Progenitor cell of endocrine pancreas (in vitro differentiated cells): ENCODE results near the gene FDX1. TPM values are rescaled to one million over a fixed set of nuclear protein-coding genes. Genes with fewer than 3 reads are reported as not detected.

Source experiments
- DNase-seq: peaks from one replicate; pipeline ENCODE4 v3.0.0; 2021; ENCODE audit warnings: low spot score; ENCODE audit not compliant: unreplicated experiment
- H3K27ac Mint-ChIP-seq: 2 replicates; pipeline ENCODE4 v1.8.0; 2021; ENCODE audit warnings: mild to moderate bottlenecking, moderate library complexity, mixed read lengths
- H3K27me3 Mint-ChIP-seq: 2 replicates; pipeline ENCODE4 v1.8.0; 2021; ENCODE audit warnings: mixed read lengths
- H3K36me3 Mint-ChIP-seq: 2 replicates; pipeline ENCODE4 v1.8.0; 2022; ENCODE audit warnings: mixed read lengths; ENCODE audit not compliant: insufficient read depth
- H3K4me1 Mint-ChIP-seq: 2 replicates; pipeline ENCODE4 v1.8.0; 2021; ENCODE audit warnings: low read depth, mixed read lengths
- H3K4me3 Mint-ChIP-seq: 2 replicates; pipeline ENCODE4 v1.8.0; 2021; ENCODE audit warnings: low read depth, mild to moderate bottlenecking, moderate library complexity, mixed read lengths
- H3K9me3 Mint-ChIP-seq: 2 replicates; pipeline ENCODE4 v1.8.0; 2021; ENCODE audit warnings: low read depth, mixed read lengths
- CTCF ChIP-seq: fragments of 200-600 bp; sonication (generic); IDR thresholded peaks from one replicate; pipeline ENCODE4 v1.5.0; 2021; ENCODE audit warnings: antibody characterized with exemption, mild to moderate bottlenecking; ENCODE audit not compliant: unreplicated experiment
- total RNA-seq: library from RNA; stranded (reverse); gene quantifications from 2 replicates; pipeline ENCODE4 v1.2.1, GENCODE V29; 2021

The FDX1 gene
- total RNA-seq, 1 donor from 2014 or later = 13.6 TPM

DNA sequence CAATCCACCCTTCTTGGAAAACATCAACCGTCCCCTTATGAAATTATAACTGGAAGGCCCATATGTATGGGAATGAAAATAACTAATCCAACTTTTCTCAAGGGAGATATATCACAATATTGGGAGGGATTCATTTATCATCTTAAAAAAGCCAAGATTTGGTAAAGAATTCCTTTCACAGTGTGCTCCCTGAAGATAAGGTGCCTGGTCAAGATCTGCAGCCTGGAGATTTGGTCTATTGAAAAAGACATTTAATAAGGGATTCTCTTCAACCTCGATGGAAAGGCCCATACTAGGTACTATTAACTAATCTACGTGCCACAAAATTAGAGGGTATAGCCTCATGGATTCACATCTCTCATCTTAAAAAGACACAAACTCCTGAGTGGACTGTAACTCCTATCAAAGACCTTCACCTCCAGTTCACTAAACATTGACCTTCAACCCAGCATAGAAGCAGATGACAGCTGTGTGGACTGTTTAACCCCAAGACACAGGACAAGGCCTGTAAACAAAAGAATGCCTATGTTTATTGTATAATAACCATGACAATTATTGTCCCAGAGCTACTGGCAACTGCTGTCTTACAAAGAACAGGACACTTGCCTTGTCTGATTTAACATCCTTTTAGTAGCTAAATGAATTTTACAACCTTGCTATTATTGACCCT, 4.8 kb upstream of the FDX1 start:
- Mint-ChIP-seq H3K27ac (no peak overlapping the region), H3K27me3 (no peaks in the 10 kb centered on the region), H3K36me3 (no peaks in the 10 kb centered on the region), H3K4me3 (no peak overlapping the region), H3K4me1 (peaks cover 1% of the 10 kb centered on the region), H3K9me3 (peaks cover 6% of the 10 kb centered on the region)
- no peak for DNase-seq
- no peak for TF ChIP-seq CTCF

GRCh38 chr11:110425751-110426545, 3.8 kb upstream of the FDX1 start:
- Mint-ChIP-seq H3K9me3 (peaks cover 6% of the 10 kb centered on the region), H3K27ac (no peak overlapping the region), H3K4me1 (peaks cover 4% of the 10 kb centered on the region), H3K27me3 (no peaks in the 10 kb centered on the region), H3K36me3 (no peaks in the 10 kb centered on the region), H3K4me3 (no peak overlapping the region)
- no peak for TF ChIP-seq CTCF
- no peak for DNase-seq

- Mint-ChIP-seq H3K4me3 (no peak overlapping the region), H3K27ac (no peak overlapping the region), H3K27me3 (no peaks in the 10 kb centered on the region), H3K36me3 (no peaks in the 10 kb centered on the region), H3K4me1 (peaks cover 22% of the 10 kb centered on the region), H3K9me3 (no peaks in the 10 kb centered on the region)
- no peak for TF ChIP-seq CTCF
- DNase-seq = no peak
These were observed 1.7 kb upstream of the FDX1 start for GRCh38 chr11:110428040-110428439.

- peaks cover 31% of the 10 kb centered on the region for H3K4me1 Mint-ChIP-seq
- H3K36me3 Mint-ChIP-seq = no peaks in the 10 kb centered on the region
- H3K4me3 Mint-ChIP-seq = peak overlapping the region; percentile 83
- H3K27me3 Mint-ChIP-seq = no peaks in the 10 kb centered on the region
- H3K27ac Mint-ChIP-seq = peak overlapping the region; percentile 88
- no peak for TF ChIP-seq CTCF
- H3K9me3 Mint-ChIP-seq = no peaks in the 10 kb centered on the region
- no peak for DNase-seq
These were observed 605 bp upstream of the FDX1 start for GRCh38 chr11:110428956-110429730.

DNA sequence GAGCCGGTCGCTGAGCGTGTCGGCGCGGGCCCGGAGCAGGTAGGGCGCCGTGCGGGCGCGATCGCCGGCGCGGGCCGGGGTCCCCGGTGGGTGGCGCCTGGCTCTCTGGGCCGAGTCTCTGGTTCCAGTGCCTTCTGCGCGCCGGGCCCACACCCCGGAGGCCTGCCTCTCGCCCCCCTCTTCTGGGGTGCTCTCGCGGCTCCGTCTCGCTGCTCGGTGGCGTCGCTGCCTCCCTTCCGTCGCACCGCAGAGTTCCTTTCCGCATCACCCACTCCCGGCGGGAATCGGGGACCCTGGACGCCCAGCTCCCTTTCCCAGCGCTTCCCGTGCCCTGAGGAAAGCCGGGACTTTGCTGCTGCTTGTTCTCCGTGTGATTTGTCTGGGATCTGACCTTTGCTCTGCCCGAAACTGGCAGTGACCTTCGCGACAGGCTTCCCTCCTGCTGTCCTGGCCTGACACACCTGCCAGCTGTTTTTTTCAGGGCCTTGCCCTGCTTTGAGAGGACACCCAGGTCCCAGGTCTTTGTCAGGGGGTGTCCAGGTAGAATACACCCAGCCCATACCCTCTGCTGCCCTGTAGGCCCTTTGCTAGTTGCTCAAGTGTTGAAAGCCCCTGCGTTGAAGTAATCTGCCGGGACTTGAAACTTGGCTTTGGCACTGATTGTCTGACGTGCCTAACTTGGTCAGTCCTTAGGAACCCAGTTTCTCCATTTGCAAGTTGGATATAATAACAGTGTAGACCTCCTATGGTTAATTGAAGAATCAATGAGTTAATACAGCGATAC, 711 bp downstream of the FDX1 start:
- Mint-ChIP-seq H3K27ac (peak overlapping the region; percentile 98), H3K36me3 (no peaks in the 10 kb centered on the region), H3K4me3 (peak overlapping the region; percentile 96), H3K9me3 (no peaks in the 10 kb centered on the region), H3K4me1 (peaks cover 31% of the 10 kb centered on the region), H3K27me3 (no peaks in the 10 kb centered on the region)
- no peak for DNase-seq
- TF ChIP-seq CTCF = no peak
